Right atrium auricular region (tissue), 2 donors: Measurements from ENCODE around the gene NUP62. TPM values are rescaled to one million over a fixed set of nuclear protein-coding genes. Genes with fewer than 3 reads are reported as not detected.

Experiments
- DNase-seq: peaks from one replicate; pipeline ENCODE4 v3.0.0-alpha.2; 2019; ENCODE audit warnings: low spot score
- H3K27ac ChIP-seq, 2 donors: fragments of 200-600 bp; sonication (generic); 1 replicate in 1 of 2; 2 replicates in 1 of 2; pipeline ENCODE4 v1.5.1; 2016 to 2019
- H3K27me3 ChIP-seq, 2 donors: fragments of 200-600 bp; sonication (generic); one replicate each; pipeline versions ENCODE4 v1.5.1 to v1.6.0; 2017 to 2019
- H3K36me3 ChIP-seq: fragments of 200-600 bp; sonication (generic); one replicate; pipeline ENCODE4 v1.5.1; 2016
- H3K4me1 ChIP-seq, 2 donors: fragments of 200-600 bp; sonication (generic); one replicate each; pipeline versions ENCODE4 v1.5.1 to v1.6.0; 2017 to 2019
- H3K4me3 ChIP-seq, 2 donors: fragments of 200-600 bp; sonication (generic); 1 replicate in 1 of 2; 2 replicates in 1 of 2; pipeline ENCODE4 v1.5.1; 2017 to 2019; ENCODE audit warnings: mild to moderate bottlenecking in 1 of 2, moderate library complexity in 1 of 2
- H3K9me3 ChIP-seq, 2 donors: fragments of 200-600 bp; sonication (generic); one replicate each; pipeline ENCODE4 v1.5.1; 2019
- CTCF ChIP-seq, 2 donors: fragments of 200-600 bp; sonication (generic); IDR thresholded peaks; one replicate each; pipeline ENCODE4 v1.5.1; 2019; ENCODE audit warnings: antibody characterized with exemption in 2 of 2
- total RNA-seq, 2 donors: library from RNA; depleted of rRNA; stranded (reverse); fragments of >200 nt; gene quantifications; one replicate each; pipeline ENCODE4 v1.1.0, GENCODE V29; 2016

Gene NUP62
- total RNA-seq, 2 donors from 2014 or later = 23.5 to 32.6 TPM

- peak; percentile 99 for DNase-seq
- Histone ChIP-seq H3K36me3 (peaks cover 15% of the 10 kb centered on the region), H3K4me3 (peak overlapping the region; percentile 90 to 91), H3K4me1 (peaks cover 0 to 28% of the 10 kb centered on the region in 2 donors), H3K9me3 (no peaks in the 10 kb centered on the region), H3K27ac (peak overlapping the region; percentile 98), H3K27me3 (no peaks in the 10 kb centered on the region)
- TF ChIP-seq CTCF (IDR thresholded peaks at IDR 0.05) = no peak
These were observed 52.8 kb downstream of the NUP62 start for GRCh38 chr19:49876422-49877019.

GRCh38 chr19:49875857-49876421 lies 53.4 kb downstream of the NUP62 start:
- peaks cover 0 to 28% of the 10 kb centered on the region in 2 donors for H3K4me1 ChIP-seq
- DNase-seq = no peak
- peaks cover 15% of the 10 kb centered on the region for H3K36me3 ChIP-seq

GRCh38 chr19:49875177-49875576 lies 54.1 kb downstream of the NUP62 start:
- Histone ChIP-seq H3K36me3 (peaks cover 9% of the 10 kb centered on the region), H3K9me3 (no peaks in the 10 kb centered on the region), H3K27me3 (no peaks in the 10 kb centered on the region), H3K27ac (peak overlapping the region; percentile 98), H3K4me3 (peak overlapping the region in 1 of 2 donors; percentile 90), H3K4me1 (peaks cover 0 to 35% of the 10 kb centered on the region in 2 donors)
- DNase-seq = no peak
- TF ChIP-seq CTCF (IDR thresholded peaks at IDR 0.05) = no peak

More at GRCh38 chr19:49875857-49876421, 53.4 kb downstream of the NUP62 start:
- H3K27ac ChIP-seq = peak overlapping the region; percentile 98
- no peaks in the 10 kb centered on the region for H3K9me3 ChIP-seq
- no peak for TF ChIP-seq CTCF (IDR thresholded peaks at IDR 0.05)
- no peaks in the 10 kb centered on the region for H3K27me3 ChIP-seq
- peak overlapping the region; percentile 90 to 91 for H3K4me3 ChIP-seq

- H3K27me3 ChIP-seq = no peaks in the 10 kb centered on the region
- peaks cover 0 to 40% of the 10 kb centered on the region in 2 donors for H3K4me1 ChIP-seq
- TF ChIP-seq CTCF (IDR thresholded peaks at IDR 0.05) = no peak
- no peak overlapping the region for H3K4me3 ChIP-seq
- H3K36me3 ChIP-seq = peaks cover 8% of the 10 kb centered on the region
- DNase-seq = no peak
- no peaks in the 10 kb centered on the region for H3K9me3 ChIP-seq
- no peak overlapping the region for H3K27ac ChIP-seq
These were observed 54.7 kb downstream of the NUP62 start for GRCh38 chr19:49874503-49875157.

GRCh38 chr19:49873834-49874233 lies 55.5 kb downstream of the NUP62 start:
- no peak for DNase-seq
- no peaks in the 10 kb centered on the region for H3K27me3 ChIP-seq
- TF ChIP-seq CTCF (IDR thresholded peaks at IDR 0.05) = no peak
- no peak overlapping the region for H3K4me3 ChIP-seq
- H3K4me1 ChIP-seq = peaks cover 0 to 39% of the 10 kb centered on the region in 2 donors
- no peak overlapping the region for H3K27ac ChIP-seq
- peaks cover 8% of the 10 kb centered on the region for H3K36me3 ChIP-seq
- no peaks in the 10 kb centered on the region for H3K9me3 ChIP-seq
